ENCODE measurements around the gene WNT7B.
A peak's percentile ranks its signal among the peaks of the same experiment; 100 is the strongest.

WNT7B gene

DNA sequence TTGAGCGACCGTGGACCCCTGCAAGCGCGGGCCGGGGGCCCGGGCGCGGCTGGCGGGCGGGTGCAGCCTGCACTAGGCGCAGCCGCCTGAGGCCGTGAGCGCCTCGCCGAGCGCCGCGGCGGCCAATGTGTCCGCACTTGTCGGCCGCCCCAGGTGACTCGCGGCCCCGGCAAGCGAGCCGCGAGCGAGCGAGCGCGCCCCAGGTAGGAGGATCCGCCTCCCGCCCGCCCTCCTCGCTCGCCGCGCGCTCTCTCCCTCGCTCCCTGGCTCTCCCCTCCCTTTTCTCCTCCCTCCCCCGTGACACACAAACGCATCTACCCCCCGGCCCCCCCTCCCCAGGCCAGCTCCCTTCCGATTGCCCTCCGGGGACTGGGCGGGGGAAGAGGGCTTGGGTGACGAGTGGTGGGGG, at the start of gene WNT7B:
Gene WNT7B (minus strand): TSS at position 160 of the 409 bp plus-strand sequence. CDS start 408 bp downstream, outside the sequence.
- TF ChIP-seq ZNF274 (IDR thresholded peaks at IDR 0.05; ENCODE audit: low read depth, low read length), result no peak
- H3K4me3 ChIP-seq (ENCODE audit: low read length), result no peak within 1 kb of the TSS

DNA sequence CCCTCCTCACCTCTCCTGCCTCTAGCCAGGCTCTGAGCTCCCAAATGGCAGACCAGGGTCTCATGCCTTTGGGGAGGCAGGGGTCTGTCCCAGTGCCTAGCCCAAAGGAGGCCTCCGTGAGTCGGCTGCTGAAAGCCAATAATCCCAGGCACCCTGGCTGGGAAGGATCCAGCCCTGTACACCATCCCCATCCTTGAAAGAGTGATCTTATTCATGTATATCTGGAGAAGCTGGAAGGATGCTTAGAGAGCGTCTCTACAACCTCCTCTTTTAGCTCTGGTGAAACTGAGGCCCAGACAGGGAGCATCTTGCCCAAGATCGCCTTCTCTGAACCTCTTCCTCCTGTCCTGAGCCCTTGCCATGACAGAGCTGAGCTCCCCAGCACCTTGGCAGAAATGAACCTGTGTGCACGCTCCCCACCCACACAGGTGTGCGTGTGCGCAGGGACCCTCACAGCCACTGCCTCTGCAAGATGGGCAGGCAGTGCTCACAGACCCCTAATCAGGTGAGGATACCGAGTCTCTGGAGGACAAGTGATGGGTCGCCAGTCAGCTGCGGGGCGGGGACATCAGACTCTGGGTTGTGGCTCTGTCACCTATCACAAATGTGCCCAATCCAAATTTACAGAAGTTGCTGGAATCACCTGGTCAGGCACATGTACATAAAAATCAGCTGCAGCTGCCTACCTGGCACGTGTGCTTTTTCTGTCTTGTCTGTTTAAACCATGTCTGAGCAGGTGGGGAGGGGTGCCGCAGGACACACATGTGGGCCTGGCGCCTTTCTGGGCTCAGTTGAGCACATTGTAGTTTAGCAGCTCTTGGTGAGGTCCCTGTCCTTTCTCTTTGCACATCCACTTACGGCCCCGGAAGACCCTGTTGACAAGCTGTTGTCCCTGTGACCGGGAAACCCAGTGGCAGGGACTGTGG, 49.3 kb upstream of the WNT7B start:
- H3K4me3 ChIP-seq (ENCODE audit: low read length), result no peak overlapping the region
- no peak for TF ChIP-seq ZNF274 (IDR thresholded peaks at IDR 0.05; ENCODE audit: low read depth, low read length)

DNA sequence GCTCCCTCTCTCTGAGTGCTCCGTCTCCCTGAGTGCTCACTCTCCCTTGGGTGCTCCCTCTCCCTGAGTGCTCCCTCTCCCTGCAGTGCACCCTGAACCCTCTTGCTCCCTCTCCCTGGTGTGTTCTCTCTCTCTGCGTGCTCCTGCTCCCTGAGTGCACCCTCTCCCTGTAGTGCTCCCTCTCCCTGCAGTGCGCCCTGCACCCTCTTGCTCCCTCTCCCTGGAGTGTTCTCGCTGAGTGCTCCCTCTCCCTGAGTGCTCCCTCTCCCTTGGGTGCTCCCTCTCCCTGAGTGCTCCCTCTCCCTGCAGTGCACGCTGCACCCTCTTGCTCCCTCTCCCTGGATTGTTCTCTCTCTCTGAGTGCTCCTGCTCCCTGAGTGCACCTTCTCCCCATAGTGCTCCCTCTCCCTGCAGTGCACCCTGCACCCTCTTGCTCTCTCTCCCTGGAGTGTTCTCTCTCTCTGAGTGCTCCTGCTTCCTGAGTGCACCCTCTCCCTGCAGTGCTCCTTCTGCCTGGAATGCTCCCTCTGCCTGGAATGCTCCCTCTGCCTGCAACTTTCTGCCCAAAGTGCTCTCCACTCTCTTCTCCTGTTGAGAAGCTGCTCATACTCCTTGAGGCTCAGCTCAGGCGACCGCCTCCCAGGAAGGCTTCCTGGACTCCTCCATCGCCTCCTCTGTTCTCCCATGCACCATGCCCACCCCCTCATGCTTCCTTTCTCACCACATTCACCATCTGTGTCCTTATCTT, 48.4 kb upstream of the WNT7B start:
- TF ChIP-seq ZNF274 (IDR thresholded peaks at IDR 0.05; ENCODE audit: low read depth, low read length), result no peak
- no peak overlapping the region for H3K4me3 ChIP-seq (ENCODE audit: low read length)

GRCh38 chr22:46024136-46024840, 47.3 kb upstream of the WNT7B start:
- H3K4me3 ChIP-seq (ENCODE audit: low read length), result no peak overlapping the region

DNA sequence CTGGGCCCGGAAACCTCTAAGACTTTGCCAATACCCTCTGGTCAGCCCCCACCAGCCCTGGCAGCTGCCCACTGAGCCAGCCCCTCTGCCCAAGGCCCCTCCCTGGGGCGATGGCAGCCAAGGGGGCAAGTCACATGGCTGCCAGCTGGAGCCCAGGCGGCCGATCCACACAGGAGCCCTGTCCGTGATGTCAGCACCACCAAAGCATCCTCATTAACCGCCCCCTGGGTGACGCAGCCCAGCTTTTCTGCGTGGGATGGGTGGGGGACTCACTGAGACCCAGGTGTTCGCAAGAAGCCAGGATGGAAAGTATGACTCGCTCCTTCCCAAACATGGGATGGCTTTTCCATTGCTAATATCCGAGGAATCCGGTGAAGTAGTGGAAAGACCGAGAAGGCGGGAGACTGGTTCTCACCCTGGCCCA, 46.6 kb upstream of the WNT7B start:
- TF ChIP-seq ZNF274 (IDR thresholded peaks at IDR 0.05; ENCODE audit: low read depth, low read length), result no peak
- no peak overlapping the region for H3K4me3 ChIP-seq (ENCODE audit: low read length)

More at GRCh38 chr22:46024136-46024840, 47.3 kb upstream of the WNT7B start:
- no peak for TF ChIP-seq ZNF274 (IDR thresholded peaks at IDR 0.05; ENCODE audit: low read depth, low read length)

DNA sequence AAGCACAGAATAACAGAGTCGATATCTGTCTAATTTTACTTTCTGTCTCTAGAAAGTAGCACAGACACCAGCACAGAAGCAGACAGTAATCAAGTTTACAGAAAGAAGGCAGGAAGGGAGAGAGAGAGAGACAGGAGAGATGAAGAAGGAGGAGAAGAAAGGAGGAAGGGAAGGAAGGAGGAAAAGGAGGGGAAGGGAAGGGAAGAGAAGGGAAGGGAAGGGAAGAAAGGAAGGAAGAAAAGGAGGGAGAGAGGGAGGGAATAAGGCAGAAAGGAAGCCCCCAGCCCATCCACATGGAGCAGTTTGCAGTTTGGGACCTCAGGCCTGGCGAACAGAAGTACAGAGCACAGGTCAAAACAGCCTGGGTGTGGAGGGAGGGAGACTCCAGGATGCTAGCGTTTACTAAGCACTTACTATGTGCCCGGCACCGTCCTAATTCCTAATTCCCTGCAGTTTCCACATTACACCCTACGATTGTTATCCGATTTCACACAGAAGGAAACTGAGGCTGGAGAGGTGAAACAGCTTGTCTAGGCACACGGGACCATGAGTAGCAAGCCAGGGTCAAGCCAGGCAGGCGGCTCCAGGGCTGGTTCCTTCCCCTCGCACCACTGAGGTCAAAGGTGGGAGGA, 46.0 kb upstream of the WNT7B start:
- no peak for TF ChIP-seq ZNF274 (IDR thresholded peaks at IDR 0.05; ENCODE audit: low read depth, low read length)
- no peak overlapping the region for H3K4me3 ChIP-seq (ENCODE audit: low read length)

DNA sequence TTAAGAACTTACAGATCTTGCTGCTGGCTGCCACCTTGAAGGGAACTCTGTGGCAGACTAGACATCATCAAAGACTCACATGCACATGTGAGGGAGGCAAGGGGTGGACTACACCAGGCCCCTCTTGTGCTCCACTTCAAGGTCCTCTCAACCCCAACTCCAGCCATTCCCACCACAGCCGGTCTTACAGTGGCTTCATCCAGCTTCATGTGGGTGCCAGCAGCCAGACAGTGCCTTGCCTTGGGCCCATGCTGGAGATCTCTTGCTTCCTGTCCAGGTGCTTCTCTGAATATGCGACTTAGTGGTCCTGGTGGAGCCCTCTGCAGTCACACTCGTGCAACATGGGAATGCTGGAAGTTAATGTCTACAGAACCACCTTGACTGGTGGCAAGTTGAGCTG, 44.6 kb upstream of the WNT7B start:
- H3K4me3 ChIP-seq (ENCODE audit: low read length), result no peak overlapping the region
- no peak for TF ChIP-seq ZNF274 (IDR thresholded peaks at IDR 0.05; ENCODE audit: low read depth, low read length)

GRCh38 chr22:46019351-46019750, 42.4 kb upstream of the WNT7B start:
- no peak overlapping the region for H3K4me3 ChIP-seq (ENCODE audit: low read length)
- no peak for TF ChIP-seq ZNF274 (IDR thresholded peaks at IDR 0.05; ENCODE audit: low read depth, low read length)

DNA sequence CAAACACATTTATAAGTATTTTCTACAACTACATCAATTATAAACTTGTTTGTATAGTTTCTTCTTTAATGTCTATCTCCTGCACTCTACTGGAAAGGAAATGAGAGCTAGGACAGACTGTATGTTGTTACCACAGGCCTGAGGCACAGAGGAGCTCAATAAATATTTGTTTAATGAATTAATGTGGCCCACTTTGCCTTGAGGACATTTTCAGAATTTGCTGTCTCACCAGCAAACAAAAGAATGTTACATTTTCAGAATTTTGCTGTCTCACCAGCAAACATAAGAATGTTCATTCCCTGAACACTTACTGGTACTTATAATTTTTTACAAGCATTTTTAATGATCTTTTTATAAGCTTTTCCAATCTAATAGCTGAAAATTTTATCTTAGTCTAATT, 41.9 kb upstream of the WNT7B start:
- TF ChIP-seq ZNF274 (IDR thresholded peaks at IDR 0.05; ENCODE audit: low read depth, low read length), result no peak
- no peak overlapping the region for H3K4me3 ChIP-seq (ENCODE audit: low read length)

DNA sequence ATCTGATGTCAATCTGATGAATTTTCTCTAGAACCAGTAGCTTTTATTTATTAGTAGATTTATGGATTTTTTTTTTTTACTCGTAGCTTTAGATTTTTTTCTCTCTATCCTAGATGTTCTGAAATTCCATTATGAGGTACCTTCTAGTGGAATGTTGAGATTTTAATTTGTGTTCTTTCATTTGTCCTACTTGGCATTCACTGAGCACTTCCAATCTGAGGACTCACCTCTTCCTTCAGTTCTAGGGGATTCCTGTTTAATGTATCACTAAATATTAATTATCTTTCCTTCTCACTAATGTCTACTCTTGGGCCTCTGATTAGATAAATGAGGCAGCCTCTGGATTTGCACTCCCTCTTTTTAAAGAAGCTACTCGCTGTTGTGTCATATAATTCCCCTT, 40.2 kb upstream of the WNT7B start:
- H3K4me3 ChIP-seq (ENCODE audit: low read length), result no peak overlapping the region
- no peak for TF ChIP-seq ZNF274 (IDR thresholded peaks at IDR 0.05; ENCODE audit: low read depth, low read length)

GRCh38 chr22:46013460-46014416, 36.8 kb upstream of the WNT7B start:
- TF ChIP-seq ZNF274 (IDR thresholded peaks at IDR 0.05; ENCODE audit: low read depth, low read length), result no peak
- peak overlapping the region; percentile 52; the same call in 1 of the 2 replicates for H3K4me3 ChIP-seq (ENCODE audit: low read length)

DNA sequence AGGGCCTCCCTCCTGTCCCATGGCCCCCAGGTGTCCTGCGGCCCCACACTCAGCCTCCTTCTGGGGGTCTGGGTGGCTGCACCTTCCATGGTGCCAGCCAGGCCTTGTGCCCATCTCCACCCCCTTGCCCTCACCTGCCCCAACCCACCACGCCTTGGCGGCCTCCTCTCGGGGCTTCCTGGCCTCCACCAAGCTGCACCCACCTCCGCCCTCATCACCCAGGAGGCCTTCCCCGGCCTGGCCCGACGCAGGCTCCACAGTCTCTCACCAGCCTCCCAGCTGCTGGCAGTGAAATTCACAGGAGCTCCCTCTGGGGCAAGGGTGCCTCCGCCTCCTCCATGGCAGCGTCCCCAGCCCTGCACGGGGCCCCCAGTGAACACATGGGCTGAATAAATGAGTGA, 35.9 kb upstream of the WNT7B start:
- no peak for TF ChIP-seq ZNF274 (IDR thresholded peaks at IDR 0.05; ENCODE audit: low read depth, low read length)
- no peak overlapping the region for H3K4me3 ChIP-seq (ENCODE audit: low read length)

Data from GM08714 (cell line).